ENCODE measurements around the gene SELENOM. TPM values are rescaled to one million over a fixed set of nuclear protein-coding genes. Genes with fewer than 3 reads are reported as not detected.

The SELENOM gene
- total RNA-seq, 3 donors from 2014 or later (not counting 1 experiment from before 2014, with no cell fraction given): 8.1 to 14.0 (median 10.6) TPM

- H3K4me3 Mint-ChIP-seq: no peak overlapping the region
- no peaks in the 10 kb centered on the region for H3K27me3 ChIP-seq (ENCODE audit: control insufficient read depth, insufficient read depth, low read length)
- WGBS (ENCODE audit: insufficient coverage): 95% methylated on average over 7 of the region's 7 CpGs
- H3K27ac ChIP-seq (ENCODE audit: low read length): no peak overlapping the region
- ATAC-seq (no peak), DNase-seq (no peak)
- H3K27ac Mint-ChIP-seq: no peak overlapping the region
- TF ChIP-seq CTCF (IDR thresholded peaks at IDR 0.05): no peak
- H3K9me3 ChIP-seq (ENCODE audit: control insufficient read depth, insufficient read depth, low read length): no peaks in the 10 kb centered on the region
- H3K9me3 Mint-ChIP-seq: no peaks in the 10 kb centered on the region
- H3K4me1 Mint-ChIP-seq: peaks cover 0 to 4% of the 10 kb centered on the region in 2 donors
- H3K4me3 ChIP-seq (ENCODE audit: low read length): no peak overlapping the region
- intact Hi-C loops (cut with micrococcal nuclease): no loop called here
- H3K36me3 ChIP-seq (ENCODE audit: control insufficient read depth, insufficient read depth, low read length): no peaks in the 10 kb centered on the region
- H3K27me3 Mint-ChIP-seq (ENCODE audit: low read depth in 2 of 2): no peaks in the 10 kb centered on the region
- no peaks in the 10 kb centered on the region for H3K4me1 ChIP-seq (ENCODE audit: control insufficient read depth, insufficient read depth, low read length)
- H3K36me3 Mint-ChIP-seq: no peaks in the 10 kb centered on the region
Measured at GRCh38 chr22:31094741-31095140, 12.6 kb downstream of the SELENOM start.

GRCh38 chr22:31094021-31094551 is 13.3 kb downstream of the SELENOM start:
- no peak overlapping the region for H3K27ac Mint-ChIP-seq
- H3K36me3 Mint-ChIP-seq: no peaks in the 10 kb centered on the region
- H3K4me3 Mint-ChIP-seq: no peak overlapping the region
- peaks cover 0 to 4% of the 10 kb centered on the region in 2 donors for H3K4me1 Mint-ChIP-seq
- peaks cover 5% of the 10 kb centered on the region for H3K4me1 ChIP-seq (ENCODE audit: control insufficient read depth, insufficient read depth, low read length)
- DNase-seq (no peak), ATAC-seq (no peak)
- no peaks in the 10 kb centered on the region for H3K27me3 ChIP-seq (ENCODE audit: control insufficient read depth, insufficient read depth, low read length)
- H3K27ac ChIP-seq (ENCODE audit: low read length): no peak overlapping the region
- H3K27me3 Mint-ChIP-seq (ENCODE audit: low read depth in 2 of 2): no peaks in the 10 kb centered on the region
- intact Hi-C loops (cut with micrococcal nuclease): no loop called here
- H3K4me3 ChIP-seq (ENCODE audit: low read length): no peak overlapping the region
- no peak for TF ChIP-seq CTCF (IDR thresholded peaks at IDR 0.05)
- H3K9me3 Mint-ChIP-seq: no peaks in the 10 kb centered on the region
- no peaks in the 10 kb centered on the region for H3K9me3 ChIP-seq (ENCODE audit: control insufficient read depth, insufficient read depth, low read length)
- 92% methylated on average over 5 of the region's 5 CpGs for WGBS (ENCODE audit: insufficient coverage)
- H3K36me3 ChIP-seq (ENCODE audit: control insufficient read depth, insufficient read depth, low read length): no peaks in the 10 kb centered on the region

GRCh38 chr22:31093086-31093850 is 14.1 kb downstream of the SELENOM start:
- no peaks in the 10 kb centered on the region for H3K9me3 Mint-ChIP-seq
- peaks cover 0 to 4% of the 10 kb centered on the region in 2 donors for H3K4me1 Mint-ChIP-seq
- peaks cover 6% of the 10 kb centered on the region for H3K4me1 ChIP-seq (ENCODE audit: control insufficient read depth, insufficient read depth, low read length)
- no peak for TF ChIP-seq CTCF (IDR thresholded peaks at IDR 0.05)
- H3K27me3 ChIP-seq (ENCODE audit: control insufficient read depth, insufficient read depth, low read length): no peaks in the 10 kb centered on the region
- WGBS (ENCODE audit: insufficient coverage): 95% methylated on average over 31 of the region's 33 CpGs
- H3K27me3 Mint-ChIP-seq (ENCODE audit: low read depth in 2 of 2): no peaks in the 10 kb centered on the region
- H3K27ac Mint-ChIP-seq: no peak overlapping the region
- H3K36me3 ChIP-seq (ENCODE audit: control insufficient read depth, insufficient read depth, low read length): no peaks in the 10 kb centered on the region
- H3K27ac ChIP-seq (ENCODE audit: low read length): no peak overlapping the region
- H3K4me3 Mint-ChIP-seq: no peak overlapping the region
- DNase-seq: no peak
- intact Hi-C loops (cut with micrococcal nuclease): no loop called here
- no peaks in the 10 kb centered on the region for H3K9me3 ChIP-seq (ENCODE audit: control insufficient read depth, insufficient read depth, low read length)
- H3K4me3 ChIP-seq (ENCODE audit: low read length): no peak overlapping the region
- no peak for ATAC-seq
- H3K36me3 Mint-ChIP-seq: no peaks in the 10 kb centered on the region

All from natural killer cell (primary cell).